Tibial nerve (tissue), 4 donors: ENCODE results near the gene GNG7.

Experiments used
- CTCF ChIP-seq, 5 experiments: fragments of 200-600 bp in 3 of 5; fragments of 450-650 bp in 2 of 5; sonication (generic) in 3 of 5; IDR thresholded peaks; one replicate each; pipeline ENCODE4 v1.5.1; 2016 to 2019; ENCODE audit warnings: antibody characterized with exemption in 5 of 5, mild to moderate bottlenecking in 3 of 5, moderate library complexity in 2 of 5
- EP300 ChIP-seq, 2 donors: sonication (generic); formaldehyde crosslinking; IDR thresholded peaks; one replicate each; pipeline ENCODE4 v1.6.1; 2017; ENCODE audit warnings: antibody characterized with exemption in 2 of 2, mild to moderate bottlenecking in 1 of 2
- POLR2A ChIP-seq, 2 donors: fragments of 450-650 bp; IDR thresholded peaks; one replicate each; pipeline ENCODE4 v1.6.1; 2017; ENCODE audit warnings: antibody characterized with exemption in 2 of 2, mild to moderate bottlenecking in 2 of 2, moderate library complexity in 2 of 2

- TF ChIP-seq CTCF (IDR thresholded peaks at IDR 0.05): no peak
- no peak for TF ChIP-seq POLR2A (IDR thresholded peaks at IDR 0.05)
- no peak for TF ChIP-seq EP300 (IDR thresholded peaks at IDR 0.05)
Observed at GRCh38 chr19:2577722-2578335, 124.7 kb downstream of the GNG7 start.
